ENCODE measurements around the gene TAX1BP1.

TAX1BP1 gene

DNA sequence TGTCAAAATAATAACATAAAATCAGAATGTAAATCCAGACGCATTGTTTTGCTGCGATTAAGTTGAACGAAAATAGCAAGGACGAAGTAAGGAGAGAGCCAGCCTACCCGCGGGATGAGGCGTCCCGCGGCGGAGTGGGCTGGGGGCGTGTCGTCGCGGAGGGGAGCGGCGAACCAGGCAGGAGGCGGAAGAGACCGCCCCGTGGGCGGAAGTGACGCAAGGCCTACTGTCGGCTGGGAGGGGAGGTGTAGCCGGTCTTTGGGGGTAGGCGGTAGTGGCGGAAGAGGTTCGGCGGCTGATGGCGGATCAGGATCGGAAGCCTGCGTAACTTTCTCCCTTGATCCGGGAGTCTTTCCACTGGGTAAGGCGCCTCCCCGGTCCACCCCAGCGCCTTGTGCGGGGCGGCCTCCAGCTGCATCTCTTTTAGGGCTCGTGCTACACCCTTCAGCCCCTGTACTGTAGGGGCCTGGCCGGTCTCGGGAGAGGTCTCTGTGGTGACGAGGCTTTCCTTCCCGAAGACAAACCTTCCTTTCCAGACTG lies at the start of gene TAX1BP1:
TSS of gene TAX1BP1 (plus strand) at position 254 of the 540 bp plus-strand sequence. CDS start 8,363 bp downstream, outside the sequence.
- peak; percentile 97 for DNase-seq

DNA sequence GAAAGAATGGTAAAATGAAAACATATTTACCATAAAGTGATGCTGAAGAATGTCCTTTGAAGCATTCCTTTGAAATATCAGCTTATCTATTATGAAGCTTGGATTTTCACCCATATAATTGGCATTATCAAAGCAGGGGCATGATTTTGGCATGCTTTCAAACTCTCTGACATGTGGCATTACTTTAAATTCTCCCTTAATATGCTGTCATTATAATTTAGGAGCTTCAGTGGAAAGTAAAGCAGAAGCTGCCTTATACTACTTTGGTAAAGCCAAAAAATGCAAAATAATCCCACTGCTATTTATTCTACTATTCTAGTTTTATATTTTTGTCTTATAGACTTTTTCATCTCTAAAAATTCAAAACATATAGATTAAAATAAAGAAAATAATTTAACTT lies 49.3 kb upstream of the TAX1BP1 start:
- DNase-seq = no peak

DNA sequence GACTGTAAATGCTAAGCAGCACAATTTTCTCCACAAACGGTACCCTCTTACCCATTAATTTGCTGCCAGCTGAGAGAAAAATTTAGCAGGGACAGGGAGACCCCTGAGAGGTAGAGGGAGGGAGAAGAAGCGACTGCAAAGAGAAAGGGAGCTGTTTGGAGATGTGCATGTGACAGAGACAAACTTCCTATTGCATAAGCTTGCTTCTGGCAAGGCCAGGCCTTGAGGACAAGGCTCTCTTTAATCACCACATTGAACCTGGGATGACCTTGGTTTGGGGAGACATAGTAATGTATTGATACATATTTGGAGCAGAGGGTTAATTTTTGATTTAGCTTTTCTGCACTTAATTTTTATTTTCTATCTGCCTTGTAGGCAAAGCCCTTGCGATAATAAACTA lies 46.2 kb upstream of the TAX1BP1 start:
- no peak for DNase-seq

DNA sequence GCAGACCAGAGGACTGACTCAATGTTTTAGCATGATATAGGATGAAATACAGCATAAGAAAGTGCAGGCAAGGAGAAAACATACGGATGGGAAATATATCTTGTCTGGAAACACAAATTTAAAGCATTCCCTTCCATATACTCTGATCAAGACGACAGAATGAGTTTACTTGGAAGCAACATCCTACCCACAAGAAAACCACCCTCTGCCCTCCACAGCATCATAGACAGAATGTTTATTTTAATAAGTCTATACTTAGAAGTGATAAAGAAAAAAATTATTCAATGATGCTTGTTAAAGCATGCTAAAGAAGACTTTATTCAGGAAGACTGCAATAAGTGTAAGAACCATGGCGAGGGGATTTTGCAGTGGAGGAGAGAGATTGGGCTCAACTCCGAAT lies 44.9 kb upstream of the TAX1BP1 start:
- DNase-seq = no peak

DNA sequence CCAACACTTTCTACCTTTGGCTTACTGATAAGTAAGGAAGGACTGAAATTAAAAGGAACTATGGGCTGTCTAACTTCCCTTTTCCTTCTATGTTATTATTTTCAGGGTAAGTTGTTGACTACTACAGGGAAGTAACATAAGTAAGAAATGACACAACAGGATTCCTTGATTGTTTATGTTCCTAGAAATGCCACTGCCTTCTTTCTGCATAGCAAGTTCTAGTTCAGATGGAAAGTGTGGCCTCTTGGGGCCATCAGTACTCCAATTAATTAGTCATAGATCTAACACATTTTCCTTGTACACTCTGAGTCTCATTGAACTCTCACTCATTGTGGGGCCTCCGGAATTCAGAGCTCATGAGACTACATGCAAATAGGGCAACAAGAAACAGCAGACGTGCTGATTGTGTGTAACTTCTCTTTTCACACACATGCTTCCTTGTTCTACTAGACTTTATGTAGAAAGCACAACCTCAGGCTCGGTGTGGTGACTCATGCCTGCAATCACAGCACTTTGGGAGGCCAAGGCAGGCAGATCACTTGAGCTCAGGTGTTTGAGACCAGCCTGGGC lies 42.0 kb upstream of the TAX1BP1 start:
- DNase-seq = no peak

DNA sequence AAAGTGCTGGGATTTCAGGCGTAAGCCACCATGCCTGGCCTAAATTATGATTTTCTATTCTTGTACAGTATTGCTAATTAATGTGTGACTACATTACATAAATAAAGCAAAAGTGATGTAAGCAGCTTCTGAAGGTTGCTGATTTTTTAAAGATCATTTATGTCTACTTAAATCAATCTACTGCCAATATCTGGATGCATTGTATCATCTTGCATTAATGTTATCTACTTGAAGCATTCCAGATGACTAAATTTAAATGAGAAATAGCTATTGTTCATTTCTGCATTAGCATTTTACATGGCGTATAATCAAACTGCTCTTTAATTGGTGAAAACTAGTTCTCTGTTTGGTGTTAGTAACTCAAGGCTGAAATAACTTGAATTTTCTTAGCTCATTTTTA lies 40.2 kb upstream of the TAX1BP1 start:
- no peak for DNase-seq

DNA sequence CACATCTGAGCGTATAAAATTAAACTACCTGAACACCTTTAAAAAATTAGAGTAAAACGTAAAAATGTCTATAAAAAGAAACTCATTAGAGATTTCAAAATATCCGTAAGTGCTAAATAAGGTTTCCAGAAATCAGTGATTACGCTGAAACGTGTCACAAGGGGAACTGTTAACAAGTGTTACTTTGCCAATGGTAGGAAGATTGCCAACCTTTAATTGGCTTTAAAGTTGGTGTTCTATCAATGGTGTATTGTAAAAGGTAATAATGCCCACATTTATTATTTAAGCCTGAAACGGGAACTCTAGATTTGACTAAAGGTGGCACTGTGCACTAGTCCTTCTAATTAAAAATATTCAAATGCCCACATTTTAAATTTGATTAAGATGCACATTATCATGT lies 39.5 kb upstream of the TAX1BP1 start:
- DNase-seq = no peak

DNA sequence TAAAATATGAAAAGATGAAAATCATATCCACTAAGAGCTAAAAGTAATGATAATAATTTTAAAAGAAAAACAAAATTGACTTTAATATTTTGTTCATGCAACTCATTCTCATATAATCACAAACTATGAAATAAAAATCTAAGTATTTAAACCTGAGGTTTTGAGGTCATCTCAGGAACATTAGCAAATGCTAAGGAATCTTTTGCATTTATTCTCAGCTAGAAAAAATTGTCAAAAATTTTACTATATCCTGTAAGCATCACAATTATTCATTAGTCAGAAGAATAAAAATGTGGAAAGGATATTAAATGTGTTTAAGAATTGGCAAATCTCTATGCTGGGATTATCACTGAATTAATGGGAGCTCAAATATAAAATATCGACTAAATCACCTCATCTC lies 36.8 kb upstream of the TAX1BP1 start:
- no peak for DNase-seq

DNA sequence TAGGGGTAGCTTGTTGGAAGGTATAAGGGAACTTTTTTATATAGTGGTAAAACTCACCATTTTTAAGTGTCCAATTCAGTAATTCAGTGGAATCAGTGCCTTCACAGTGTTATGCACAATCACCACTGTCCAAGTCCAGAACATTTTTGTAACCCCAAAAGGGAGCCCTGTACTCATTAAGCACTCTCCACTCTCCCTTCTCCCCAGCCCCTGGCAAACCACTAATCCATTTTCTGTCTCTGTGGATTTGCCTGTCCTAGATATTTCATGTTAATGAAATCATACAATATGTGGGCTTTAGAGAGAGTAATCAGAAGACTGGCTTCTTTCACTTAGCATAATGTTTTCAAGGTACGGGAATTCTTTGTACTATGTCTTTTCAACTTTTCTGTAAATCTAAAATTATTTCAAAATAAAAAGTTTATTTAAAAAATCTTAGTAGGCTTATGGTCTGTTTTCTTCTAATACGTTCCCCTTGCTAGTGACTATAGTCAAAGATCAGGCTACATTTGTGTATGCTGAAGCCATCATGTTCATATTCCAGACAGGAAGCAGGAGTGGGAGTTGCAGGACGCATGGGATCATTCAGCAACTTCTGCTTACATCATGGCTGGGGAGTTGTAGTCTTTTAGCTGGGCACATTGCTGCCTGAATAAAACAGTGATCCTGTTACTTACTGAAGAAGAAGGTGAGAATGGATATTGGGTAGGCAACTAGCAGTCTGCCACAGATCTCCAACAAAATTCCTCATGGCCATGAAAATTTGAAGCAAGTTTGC lies 35.4 kb upstream of the TAX1BP1 start:
- DNase-seq = no peak

DNA sequence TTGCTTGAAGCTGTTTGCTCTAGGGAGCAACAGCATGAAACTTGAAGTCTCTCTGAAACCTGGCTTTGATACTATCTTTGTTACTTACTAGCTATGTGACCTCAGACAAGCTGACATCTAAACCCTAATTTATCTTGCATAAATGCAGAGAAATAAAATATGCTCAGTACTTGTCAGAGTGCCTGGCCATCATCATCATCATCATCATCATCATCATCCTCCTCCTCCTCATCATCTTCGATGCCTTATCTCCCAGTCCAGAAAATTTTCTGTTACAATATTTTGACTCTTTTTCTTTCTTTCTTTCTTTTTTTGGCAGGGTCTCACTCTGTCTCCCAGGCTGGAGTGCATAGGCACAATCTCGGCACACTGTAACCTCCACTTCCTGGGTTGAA lies 34.8 kb upstream of the TAX1BP1 start:
- no peak for DNase-seq

DNA sequence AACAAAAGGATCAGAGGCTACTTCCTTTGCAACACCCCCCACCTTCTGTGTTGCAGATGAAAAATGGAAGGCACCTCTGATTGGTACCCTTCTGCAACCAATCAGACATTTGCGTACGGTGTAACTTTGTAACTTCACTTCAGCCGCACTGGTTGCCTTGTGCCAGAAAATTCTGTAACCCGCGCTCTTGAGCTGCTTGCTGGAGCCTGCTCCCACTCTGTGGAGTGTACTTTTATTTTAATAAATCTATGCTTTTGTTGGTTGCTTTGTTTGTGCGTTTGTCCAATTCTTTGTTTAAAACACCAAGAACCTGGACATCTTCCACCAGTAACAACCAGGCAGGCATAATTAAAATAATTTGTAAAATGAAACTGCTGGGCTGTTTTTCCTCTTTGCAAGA lies 31.5 kb upstream of the TAX1BP1 start:
- no peak for DNase-seq

DNA sequence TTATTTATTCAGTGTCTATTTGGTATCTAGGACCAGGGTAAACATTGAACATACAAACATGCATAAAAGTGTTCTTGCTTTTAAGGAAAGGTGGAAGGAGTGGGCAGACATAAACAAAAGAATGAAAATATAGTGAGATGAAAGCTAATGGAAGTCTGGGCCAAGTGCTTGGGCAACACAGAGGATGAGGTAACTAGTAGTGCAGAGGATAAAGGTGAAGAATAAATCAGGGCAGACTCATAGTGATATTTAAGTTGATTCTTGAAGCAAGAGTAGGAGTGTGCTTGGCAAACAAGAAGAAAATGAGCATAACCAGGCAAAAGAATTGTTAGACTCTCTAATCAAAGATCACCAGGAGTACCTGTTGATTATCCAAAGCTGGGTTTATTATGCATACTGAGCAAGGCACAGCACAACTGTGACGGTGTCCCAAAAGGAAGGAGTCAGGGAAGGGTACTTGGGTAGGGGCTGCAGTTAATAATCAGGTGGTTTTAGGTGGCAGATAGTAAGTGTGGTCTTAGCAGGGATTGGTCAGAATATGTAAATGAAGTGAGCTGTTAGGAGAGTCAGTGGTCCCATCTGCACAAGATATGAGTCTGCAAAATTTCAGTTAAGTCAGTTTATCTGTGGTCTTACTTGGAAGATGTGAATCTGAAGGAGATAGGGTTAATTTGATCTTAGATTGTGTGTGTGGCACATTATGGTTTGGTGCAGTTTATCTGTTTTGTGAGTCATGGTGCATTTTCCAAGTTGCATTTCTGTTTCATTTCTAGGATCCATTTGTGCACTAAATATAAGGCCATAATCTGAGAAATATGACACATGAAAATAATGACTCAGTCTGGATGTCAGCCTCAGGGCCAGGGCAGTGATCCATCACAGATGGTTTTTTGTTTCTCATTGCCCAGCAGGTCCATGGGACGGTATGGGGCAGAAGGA lies 30.6 kb upstream of the TAX1BP1 start:
- no peak for DNase-seq

DNA sequence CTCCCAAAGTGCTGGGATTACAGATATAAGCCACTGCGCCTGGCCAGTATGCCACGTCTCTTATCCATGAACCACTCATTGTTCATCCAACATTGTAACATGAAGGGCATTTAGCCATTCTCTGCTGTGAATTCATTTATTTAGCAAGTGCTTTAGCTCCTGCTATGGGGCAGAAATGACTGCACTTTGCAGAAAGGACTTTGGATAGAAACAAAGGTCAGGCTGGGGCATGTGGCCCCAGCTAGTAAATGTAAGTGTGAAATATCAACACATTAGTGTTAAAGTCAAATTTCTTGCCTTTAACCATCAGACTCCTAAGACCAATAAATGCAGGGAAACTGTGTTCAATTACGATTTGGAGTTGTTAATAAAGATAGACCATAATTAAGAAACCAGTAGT lies 27.7 kb upstream of the TAX1BP1 start:
- no peak for DNase-seq

DNA sequence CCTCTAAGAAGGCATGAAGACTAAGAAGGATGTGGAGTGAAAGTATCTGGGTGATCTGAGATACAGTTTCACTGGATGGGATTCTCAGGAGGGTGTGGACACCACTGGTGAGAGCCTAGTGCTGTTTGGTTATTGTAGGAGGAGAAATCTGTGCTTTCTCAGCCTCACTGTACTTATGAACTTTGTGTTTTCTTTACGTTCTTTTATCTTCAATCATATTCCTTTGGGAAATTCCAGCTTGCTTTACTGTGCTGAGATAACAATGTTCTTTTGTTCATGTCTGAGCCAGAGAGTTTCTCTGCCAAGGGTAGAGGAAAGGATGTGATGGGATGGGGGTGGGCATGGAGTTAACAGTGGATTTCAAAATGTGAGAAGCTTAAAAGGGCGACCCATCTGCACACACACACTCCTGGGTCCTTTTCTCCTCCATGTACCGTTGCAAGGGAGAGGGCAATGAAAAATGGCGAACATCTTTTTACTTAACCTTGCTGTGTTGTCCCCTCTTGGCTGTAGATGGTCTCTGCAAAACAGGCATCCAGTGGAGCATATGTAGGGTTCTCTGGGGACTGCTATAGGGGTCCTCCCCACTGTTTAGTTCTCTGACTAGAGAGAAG lies 25.0 kb upstream of the TAX1BP1 start:
- no peak for DNase-seq

DNA sequence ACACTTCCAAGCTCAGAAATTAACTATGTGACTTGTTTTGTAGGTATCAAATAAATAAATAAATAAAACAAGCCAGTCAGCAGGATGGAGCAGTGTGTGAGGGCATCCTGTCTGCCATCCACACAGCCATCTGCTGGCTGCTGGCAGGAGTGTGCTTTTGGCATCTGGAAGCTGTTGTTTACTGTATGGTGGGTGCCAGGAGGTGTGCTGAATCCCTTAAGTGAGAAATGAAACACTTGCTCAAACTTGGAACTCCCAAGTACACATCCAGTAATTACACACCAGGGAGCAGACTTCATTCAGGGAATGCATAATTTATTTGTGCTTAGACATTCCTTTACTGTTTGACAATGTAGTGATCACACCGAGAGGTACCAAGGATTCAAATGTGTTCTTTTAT lies 16.9 kb upstream of the TAX1BP1 start:
- peak; percentile 87 for DNase-seq

DNA sequence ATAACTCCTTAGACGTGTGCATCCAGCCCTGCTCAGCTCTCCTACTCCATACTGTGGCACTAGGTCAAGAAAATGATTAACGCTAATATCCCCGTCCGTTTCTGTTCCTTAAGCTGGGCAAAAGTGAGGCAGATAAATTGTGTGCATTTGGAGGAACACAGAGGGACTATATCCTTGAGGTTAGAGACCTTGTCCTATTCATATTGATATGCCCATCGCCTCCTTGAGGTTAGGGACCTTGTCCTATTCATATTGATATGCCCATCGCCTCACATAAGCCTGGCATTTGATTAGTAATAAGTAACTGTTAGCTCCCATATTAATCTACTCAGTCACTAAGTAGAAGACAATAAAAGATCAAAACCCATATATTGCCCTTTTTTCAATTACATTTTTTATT lies 12.9 kb upstream of the TAX1BP1 start:
- DNase-seq = no peak

DNA sequence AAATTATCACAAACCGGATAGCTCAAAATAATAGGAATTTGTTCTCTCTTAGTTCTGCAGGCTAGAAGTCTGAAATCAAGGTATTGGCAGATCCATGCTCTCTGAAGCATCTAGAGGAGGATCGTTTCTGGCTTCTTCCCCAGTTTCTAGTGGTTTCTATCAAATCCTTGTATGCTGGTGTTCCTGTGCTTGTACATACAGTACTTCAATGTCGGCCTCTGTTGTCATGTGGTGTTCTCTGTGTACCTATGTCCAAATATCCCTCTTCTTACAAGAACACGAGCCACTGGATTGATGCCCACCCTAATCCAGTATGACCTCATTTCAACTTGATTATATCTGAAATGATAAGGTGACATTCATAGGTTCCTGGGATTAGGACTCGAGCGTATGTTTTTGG lies 9.8 kb upstream of the TAX1BP1 start:
- DNase-seq = peak; percentile 13

DNA sequence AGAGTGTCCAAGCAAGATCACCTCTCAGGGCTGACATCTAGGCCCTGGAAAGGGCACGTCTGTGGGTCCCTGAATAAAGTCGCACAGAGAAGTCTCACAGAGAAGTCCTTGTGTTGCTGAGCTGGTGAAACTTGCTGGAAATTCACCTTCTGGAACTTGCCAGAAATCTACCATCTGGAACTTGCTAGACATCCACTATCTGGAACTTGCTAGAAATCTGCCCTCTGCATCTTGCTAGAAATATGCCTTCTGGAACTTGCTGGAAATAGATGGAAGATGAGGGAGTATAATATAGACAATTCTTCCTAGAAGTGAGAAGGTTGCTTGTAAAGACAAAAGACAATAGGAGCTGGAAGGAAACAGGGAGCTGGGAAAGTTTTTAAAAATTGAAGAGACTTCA lies 5.4 kb upstream of the TAX1BP1 start:
- DNase-seq = no peak

DNA sequence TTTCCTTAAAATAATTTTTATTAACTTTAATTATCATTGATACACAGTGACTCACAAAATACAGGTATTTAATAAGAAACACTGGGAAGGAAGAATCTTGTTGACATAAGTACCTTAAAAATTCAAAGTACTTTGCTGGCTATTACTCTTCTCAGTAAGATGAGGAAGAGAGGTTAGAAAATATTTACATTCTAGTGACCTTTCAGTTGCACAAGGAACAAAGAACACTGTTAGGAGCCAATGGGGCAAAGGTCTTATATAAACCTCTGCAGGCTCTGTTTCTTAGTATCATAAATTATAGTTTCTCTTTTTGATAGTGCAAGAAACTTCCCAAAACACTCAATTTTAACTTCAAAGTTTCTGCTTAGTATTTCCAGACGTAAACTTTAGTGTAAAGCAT lies 4.8 kb upstream of the TAX1BP1 start:
- no peak for DNase-seq

DNA sequence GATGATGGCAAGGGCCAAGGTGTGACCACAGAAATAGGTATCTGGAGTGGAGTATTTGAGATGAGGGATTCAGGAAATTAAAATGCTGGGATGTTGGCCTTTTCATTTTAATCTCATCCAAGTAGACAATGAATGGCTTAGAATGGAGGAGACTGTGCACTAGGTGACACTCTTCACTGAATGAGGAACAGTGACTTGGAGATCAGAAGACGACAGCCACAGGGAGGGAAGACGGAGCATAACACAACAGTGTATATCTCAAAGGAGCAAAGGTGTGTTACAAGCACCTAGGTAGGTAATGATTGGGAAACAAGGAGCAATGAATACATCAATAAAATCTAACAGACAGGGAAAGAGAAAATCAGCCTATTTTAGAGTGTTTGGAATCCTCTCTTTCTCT lies 4.1 kb upstream of the TAX1BP1 start:
- no peak for DNase-seq

DNA sequence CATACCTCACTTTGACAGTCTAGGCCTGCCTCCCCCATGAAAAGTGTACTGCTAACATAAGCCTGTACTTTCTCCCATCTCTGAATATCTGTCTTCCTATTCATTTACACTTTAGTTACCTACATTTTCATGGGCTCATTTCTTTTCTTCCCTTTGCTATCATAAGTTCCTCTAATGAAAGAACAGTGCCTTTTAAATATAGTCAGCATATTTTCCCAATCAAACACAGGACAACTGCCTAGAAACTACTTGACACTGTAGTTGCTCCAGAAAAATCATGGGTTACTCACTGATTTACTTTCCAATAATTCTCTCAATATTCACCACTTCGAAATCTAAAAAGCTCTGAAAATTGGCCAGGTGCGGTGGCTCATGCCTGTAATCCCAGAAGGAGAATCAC lies 2.8 kb upstream of the TAX1BP1 start:
- DNase-seq = no peak

DNA sequence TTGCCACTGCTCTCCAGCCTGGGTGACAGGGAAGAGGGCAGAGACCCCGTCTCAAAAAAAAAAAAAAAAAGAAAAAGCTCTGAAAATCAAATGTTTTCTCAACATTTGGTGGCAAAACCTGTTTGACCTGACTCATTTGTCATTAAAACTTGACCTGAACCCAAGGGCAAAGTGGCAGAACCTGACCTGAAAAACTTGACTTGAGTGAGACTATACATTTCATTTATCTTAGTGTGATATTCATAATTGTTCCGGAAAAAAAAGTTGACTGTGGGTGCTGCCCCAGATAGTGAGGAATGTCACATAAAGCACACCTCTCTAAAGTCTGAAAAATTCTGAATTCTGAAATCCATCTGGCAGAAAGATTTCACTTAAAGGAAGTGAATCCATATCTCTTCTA lies 2.3 kb upstream of the TAX1BP1 start:
- no peak for DNase-seq

DNA sequence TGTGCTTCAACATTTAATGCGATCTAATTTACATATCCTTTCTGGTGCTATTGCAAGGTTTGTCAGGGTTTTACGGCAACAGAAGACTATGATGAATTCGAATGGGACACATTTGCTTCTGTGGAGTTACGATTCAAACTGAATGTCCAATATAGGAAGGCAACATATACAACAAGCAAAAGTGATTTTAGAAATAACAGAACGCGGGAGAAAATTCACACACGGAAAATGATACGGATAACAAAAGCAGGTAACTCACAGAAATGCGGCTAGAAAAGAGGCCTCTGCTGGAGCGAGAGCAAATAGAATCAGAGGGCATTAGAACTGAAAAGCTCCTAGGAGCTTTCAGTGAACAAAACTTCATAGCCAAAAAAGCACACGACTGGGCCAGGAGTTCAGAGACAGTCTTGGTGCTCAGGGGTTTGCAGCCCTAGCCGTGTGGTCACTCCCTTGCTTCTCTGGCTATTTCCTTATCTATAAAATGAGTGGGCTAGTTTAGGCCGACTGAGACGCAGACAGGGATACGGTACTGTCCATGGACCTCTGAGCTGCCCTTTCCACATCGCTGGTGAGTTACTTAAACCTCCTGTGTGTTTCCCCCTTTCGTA lies 557 bp upstream of the TAX1BP1 start:
- DNase-seq = peak; percentile 78

All from NCI-H69 (cell line).